H7 (cell line): Measurements from ENCODE around the gene CCDC171. TPM values are rescaled to one million over a fixed set of nuclear protein-coding genes. Genes with fewer than 3 reads are reported as not detected.
"Not testable (repeated sequence)": the region's sequence is repeated elsewhere in the genome, so short reads cannot be mapped to it uniquely, and the experiment has no call there.

ENCODE experiments used
- DNase-seq: peaks from one replicate; pipeline ENCODE4 v3.0.0; 2012
- H3K27me3 ChIP-seq: 2 replicates; pipeline ENCODE4 v1.6.0; 2011; ENCODE audit warnings: mild to moderate bottlenecking, low read length; ENCODE audit not compliant: control insufficient read depth, insufficient read depth
- H3K36me3 ChIP-seq: replicated peaks from 2 replicates; pipeline ENCODE4 v1.5.1; 2011; ENCODE audit warnings: low read length; ENCODE audit not compliant: control insufficient read depth, insufficient read depth
- H3K4me3 ChIP-seq: 2 replicates; pipeline ENCODE4 v1.5.1; 2011; ENCODE audit warnings: low read depth, mild to moderate bottlenecking, control low read depth, low read length, moderate library complexity; ENCODE audit not compliant: insufficient read depth
- total RNA-seq: library from RNA; depleted of rRNA; stranded (reverse); fragments of >200 nt; shearing (Covaris generic); gene quantifications from 2 replicates; pipeline ENCODE4 v1.2.3, GENCODE V29; 2014

Gene CCDC171
- total RNA-seq, 1 experiment from 2014 or later: 1.1 TPM

- not testable (repeated sequence) for H3K27me3 ChIP-seq, H3K36me3 ChIP-seq, H3K4me3 ChIP-seq, DNase-seq
These were observed 48.0 kb downstream of the CCDC171 start for GRCh38 chr9:15600666-15601330.

GRCh38 chr9:15606643-15607472, 54.0 kb downstream of the CCDC171 start:
- H3K36me3 ChIP-seq: no peaks in the 10 kb centered on the region
- no peaks in the 10 kb centered on the region for H3K27me3 ChIP-seq
- no peak overlapping the region for H3K4me3 ChIP-seq
- peak; percentile 35 for DNase-seq

GRCh38 chr9:15612962-15613361, 60.1 kb downstream of the CCDC171 start:
- Histone ChIP-seq H3K27me3 (no peaks in the 10 kb centered on the region), H3K4me3 (no peak overlapping the region), H3K36me3 (no peaks in the 10 kb centered on the region)
- no peak for DNase-seq

- Histone ChIP-seq H3K27me3 (no peaks in the 10 kb centered on the region), H3K36me3 (no peaks in the 10 kb centered on the region), H3K4me3 (no peak overlapping the region)
- no peak for DNase-seq
These were observed 64.9 kb downstream of the CCDC171 start for GRCh38 chr9:15617782-15618181.

GRCh38 chr9:15618540-15619331, 65.9 kb downstream of the CCDC171 start:
- no peaks in the 10 kb centered on the region for H3K36me3 ChIP-seq
- no peaks in the 10 kb centered on the region for H3K27me3 ChIP-seq
- no peak for DNase-seq
- H3K4me3 ChIP-seq: no peak overlapping the region

GRCh38 chr9:15622318-15622971, 69.6 kb downstream of the CCDC171 start:
- no peak overlapping the region for H3K4me3 ChIP-seq
- no peaks in the 10 kb centered on the region for H3K27me3 ChIP-seq
- H3K36me3 ChIP-seq: no peaks in the 10 kb centered on the region
- peak; percentile 9 for DNase-seq

- H3K27me3 ChIP-seq: no peaks in the 10 kb centered on the region
- no peak overlapping the region for H3K4me3 ChIP-seq
- no peak for DNase-seq
- H3K36me3 ChIP-seq: no peaks in the 10 kb centered on the region
These were observed 82.9 kb downstream of the CCDC171 start for GRCh38 chr9:15635752-15636151.

GRCh38 chr9:15640121-15640520, 87.3 kb downstream of the CCDC171 start:
- no peaks in the 10 kb centered on the region for H3K36me3 ChIP-seq
- no peaks in the 10 kb centered on the region for H3K27me3 ChIP-seq
- DNase-seq: no peak
- H3K4me3 ChIP-seq: no peak overlapping the region

- Histone ChIP-seq H3K4me3 (no peak overlapping the region), H3K36me3 (no peaks in the 10 kb centered on the region), H3K27me3 (no peaks in the 10 kb centered on the region)
- DNase-seq: no peak
These were observed 88.4 kb downstream of the CCDC171 start for GRCh38 chr9:15641291-15641690.

GRCh38 chr9:15642369-15642962, 89.6 kb downstream of the CCDC171 start:
- Histone ChIP-seq H3K4me3 (no peak overlapping the region), H3K27me3 (no peaks in the 10 kb centered on the region), H3K36me3 (no peaks in the 10 kb centered on the region)
- DNase-seq: peak; percentile 21

GRCh38 chr9:15670246-15670645, 117.4 kb downstream of the CCDC171 start:
- no peak for DNase-seq
- Histone ChIP-seq H3K4me3 (no peak overlapping the region), H3K27me3 (no peaks in the 10 kb centered on the region), H3K36me3 (no peaks in the 10 kb centered on the region)

GRCh38 chr9:15670894-15671293, 118.1 kb downstream of the CCDC171 start:
- Histone ChIP-seq H3K36me3 (no peaks in the 10 kb centered on the region), H3K27me3 (no peaks in the 10 kb centered on the region), H3K4me3 (no peak overlapping the region)
- no peak for DNase-seq

- Histone ChIP-seq H3K36me3 (no peaks in the 10 kb centered on the region), H3K4me3 (no peak overlapping the region), H3K27me3 (no peaks in the 10 kb centered on the region)
- no peak for DNase-seq
These were observed 140.9 kb downstream of the CCDC171 start for GRCh38 chr9:15693701-15694100.

- Histone ChIP-seq H3K27me3 (no peaks in the 10 kb centered on the region), H3K36me3 (no peaks in the 10 kb centered on the region), H3K4me3 (no peak overlapping the region)
- peak; percentile 22 for DNase-seq
These were observed 144.1 kb downstream of the CCDC171 start for GRCh38 chr9:15696979-15697378.
